ENCODE results near the gene PCSK1.

The PCSK1 gene

GRCh38 chr5:96433066-96433447 is at the start of gene PCSK1:
PCSK1 (minus strand) TSS chr5:96433248; CDS start chr5:96433042, 206 bp downstream.
- no peak for DNase-seq (ENCODE audit: low read depth, low spot score)

GRCh38 chr5:96481867-96482266 is 48.8 kb upstream of the PCSK1 start:
- no peak for DNase-seq (ENCODE audit: low read depth, low spot score)

GRCh38 chr5:96481009-96481786 is 48.1 kb upstream of the PCSK1 start:
- no peak for DNase-seq (ENCODE audit: low read depth, low spot score)

GRCh38 chr5:96478983-96479382 is 45.9 kb upstream of the PCSK1 start:
- DNase-seq (ENCODE audit: low read depth, low spot score), result no peak

GRCh38 chr5:96476654-96477053 is 43.6 kb upstream of the PCSK1 start:
- DNase-seq (ENCODE audit: low read depth, low spot score), result no peak

- DNase-seq (ENCODE audit: low read depth, low spot score), result no peak
Measured at GRCh38 chr5:96474073-96474472, 41.0 kb upstream of the PCSK1 start.

- DNase-seq (ENCODE audit: low read depth, low spot score), result no peak
Measured at GRCh38 chr5:96473155-96473554, 40.1 kb upstream of the PCSK1 start.

GRCh38 chr5:96470785-96471184 is 37.7 kb upstream of the PCSK1 start:
- DNase-seq (ENCODE audit: low read depth, low spot score), result no peak

GRCh38 chr5:96468956-96469355 is 35.9 kb upstream of the PCSK1 start:
- DNase-seq (ENCODE audit: low read depth, low spot score), result no peak

GRCh38 chr5:96463091-96463490 is 30.0 kb upstream of the PCSK1 start:
- DNase-seq (ENCODE audit: low read depth, low spot score), result no peak

- DNase-seq (ENCODE audit: low read depth, low spot score), result no peak
Measured at GRCh38 chr5:96459313-96460121, 26.5 kb upstream of the PCSK1 start.

GRCh38 chr5:96458176-96458575 is 25.1 kb upstream of the PCSK1 start:
- DNase-seq (ENCODE audit: low read depth, low spot score), result no peak

- no peak for DNase-seq (ENCODE audit: low read depth, low spot score)
Measured at GRCh38 chr5:96455789-96456188, 22.7 kb upstream of the PCSK1 start.

- no peak for DNase-seq (ENCODE audit: low read depth, low spot score)
Measured at GRCh38 chr5:96453394-96453793, 20.3 kb upstream of the PCSK1 start.

- DNase-seq (ENCODE audit: low read depth, low spot score), result no peak
Measured at GRCh38 chr5:96447949-96448348, 14.9 kb upstream of the PCSK1 start.

GRCh38 chr5:96440185-96440538 is 7.1 kb upstream of the PCSK1 start:
- DNase-seq (ENCODE audit: low read depth, low spot score), result no peak

- no peak for DNase-seq (ENCODE audit: low read depth, low spot score)
Measured at GRCh38 chr5:96439477-96440184, 6.6 kb upstream of the PCSK1 start.

GRCh38 chr5:96434201-96434645 is 1.2 kb upstream of the PCSK1 start:
- no peak for DNase-seq (ENCODE audit: low read depth, low spot score)

- DNase-seq (ENCODE audit: low read depth, low spot score), result no peak
Measured at GRCh38 chr5:96432216-96433065, 607 bp downstream of the PCSK1 start.

GRCh38 chr5:96431376-96432187 is 1.5 kb downstream of the PCSK1 start:
- DNase-seq (ENCODE audit: low read depth, low spot score), result no peak

GRCh38 chr5:96427824-96428223 is 5.2 kb downstream of the PCSK1 start:
- DNase-seq (ENCODE audit: low read depth, low spot score), result no peak

All from activated naive CD8-positive, alpha-beta T cell treated with anti-CD3 and anti-CD28 coated beads, Interleukin-2, amount 50 U/mL, for 16 hours (primary cell).